Mesothelial cell of epicardium (in vitro differentiated cells): ENCODE data around the gene BOD1L1. TPM values are rescaled to one million over a fixed set of nuclear protein-coding genes. Genes with fewer than 3 reads are reported as not detected.

Experiments
- DNase-seq, 2 experiments: peaks; one replicate each; pipeline ENCODE4 v3.0.0; 2021; ENCODE audit warnings: low spot score in 2 of 2; ENCODE audit not compliant: unreplicated experiment in 2 of 2
- H3K27ac Mint-ChIP-seq: 2 replicates; pipeline ENCODE4 v1.8.0; 2021; ENCODE audit warnings: mixed read lengths
- H3K27me3 Mint-ChIP-seq: 2 replicates; pipeline ENCODE4 v1.8.0; 2021; ENCODE audit warnings: low read depth, mixed read lengths
- H3K36me3 Mint-ChIP-seq: 2 replicates; pipeline ENCODE4 v1.8.0; 2021; ENCODE audit warnings: mixed read lengths
- H3K4me1 Mint-ChIP-seq: 2 replicates; pipeline ENCODE4 v1.8.0; 2021; ENCODE audit warnings: mixed read lengths
- H3K4me3 Mint-ChIP-seq: 2 replicates; pipeline ENCODE4 v1.8.0; 2021; ENCODE audit warnings: mild to moderate bottlenecking, moderate library complexity, mixed read lengths
- H3K9me3 Mint-ChIP-seq: 2 replicates; pipeline ENCODE4 v1.8.0; 2021; ENCODE audit warnings: mixed read lengths
- total RNA-seq: library from RNA; stranded (reverse); gene quantifications from 3 replicates; pipeline ENCODE4 v1.2.1, GENCODE V29; 2021
- TF ChIP-seq, protein P1 (sequence below): fragments of 200-600 bp; sonication (generic); IDR thresholded peaks from one replicate; pipeline ENCODE4 v1.5.0; 2021; ENCODE audit warnings: antibody characterized with exemption; ENCODE audit not compliant: unreplicated experiment

Gene BOD1L1
- total RNA-seq, 1 donor from 2014 or later: 56.8 TPM

DNA sequence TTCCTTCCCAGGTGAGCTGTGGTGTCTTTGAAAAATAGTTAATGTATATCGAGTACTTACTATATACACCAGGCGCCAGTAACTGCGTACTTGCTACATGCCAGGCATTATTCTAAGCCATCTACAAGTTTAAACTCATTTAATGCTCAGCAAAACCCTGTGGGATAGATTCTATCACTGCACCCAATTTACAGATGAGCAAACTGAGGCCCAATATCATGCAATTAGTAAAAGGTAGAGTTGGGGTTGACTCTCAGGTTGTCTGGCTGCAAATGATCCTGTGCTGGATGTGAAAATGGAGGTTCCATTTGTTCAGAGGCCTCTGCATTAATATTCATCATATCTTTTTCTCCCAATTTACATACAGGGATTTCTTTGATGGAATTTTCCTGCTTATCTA is 100.9 kb downstream of the BOD1L1 start:
- no peak overlapping the region for H3K4me3 Mint-ChIP-seq
- H3K36me3 Mint-ChIP-seq: no peaks in the 10 kb centered on the region
- TF ChIP-seq, protein P1, sequence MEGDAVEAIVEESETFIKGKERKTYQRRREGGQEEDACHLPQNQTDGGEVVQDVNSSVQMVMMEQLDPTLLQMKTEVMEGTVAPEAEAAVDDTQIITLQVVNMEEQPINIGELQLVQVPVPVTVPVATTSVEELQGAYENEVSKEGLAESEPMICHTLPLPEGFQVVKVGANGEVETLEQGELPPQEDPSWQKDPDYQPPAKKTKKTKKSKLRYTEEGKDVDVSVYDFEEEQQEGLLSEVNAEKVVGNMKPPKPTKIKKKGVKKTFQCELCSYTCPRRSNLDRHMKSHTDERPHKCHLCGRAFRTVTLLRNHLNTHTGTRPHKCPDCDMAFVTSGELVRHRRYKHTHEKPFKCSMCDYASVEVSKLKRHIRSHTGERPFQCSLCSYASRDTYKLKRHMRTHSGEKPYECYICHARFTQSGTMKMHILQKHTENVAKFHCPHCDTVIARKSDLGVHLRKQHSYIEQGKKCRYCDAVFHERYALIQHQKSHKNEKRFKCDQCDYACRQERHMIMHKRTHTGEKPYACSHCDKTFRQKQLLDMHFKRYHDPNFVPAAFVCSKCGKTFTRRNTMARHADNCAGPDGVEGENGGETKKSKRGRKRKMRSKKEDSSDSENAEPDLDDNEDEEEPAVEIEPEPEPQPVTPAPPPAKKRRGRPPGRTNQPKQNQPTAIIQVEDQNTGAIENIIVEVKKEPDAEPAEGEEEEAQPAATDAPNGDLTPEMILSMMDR: no peak
- H3K27me3 Mint-ChIP-seq: peaks cover 98% of the 10 kb centered on the region
- H3K27ac Mint-ChIP-seq: no peak overlapping the region
- H3K4me1 Mint-ChIP-seq: no peaks in the 10 kb centered on the region
- no peaks in the 10 kb centered on the region for H3K9me3 Mint-ChIP-seq
- no peak for DNase-seq

DNA sequence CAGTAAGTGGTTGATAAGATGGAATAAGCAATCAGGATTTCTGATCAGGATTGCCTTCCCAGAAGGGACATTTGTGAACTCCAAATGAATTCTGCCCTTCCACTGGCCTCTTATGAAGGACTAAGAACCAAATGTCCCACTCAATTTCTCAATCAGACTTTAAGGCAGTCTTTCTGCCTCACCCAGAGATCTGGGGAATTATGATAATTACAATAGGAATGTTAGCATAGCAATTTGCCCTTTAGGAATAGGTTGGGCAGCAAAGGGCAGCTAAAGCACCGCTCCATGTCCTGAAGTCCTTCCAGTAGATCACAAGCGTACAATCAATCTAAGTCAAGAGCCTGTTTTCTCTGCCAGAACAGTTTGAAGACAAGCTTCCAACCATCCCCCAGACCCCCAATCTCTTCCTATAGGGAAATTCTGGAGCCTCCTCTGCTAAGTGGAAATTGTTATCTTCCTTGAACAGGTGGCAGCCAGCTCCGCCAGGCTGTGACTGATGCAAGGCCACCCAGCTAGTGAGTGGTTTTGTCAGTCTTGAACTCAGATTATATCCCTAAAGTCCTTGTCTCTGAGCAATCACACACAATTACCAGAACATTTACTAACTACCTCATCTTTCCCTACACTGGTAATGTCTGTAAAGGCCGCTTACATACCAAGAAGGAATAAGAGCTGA is 101.8 kb downstream of the BOD1L1 start:
- no peaks in the 10 kb centered on the region for H3K9me3 Mint-ChIP-seq
- H3K27me3 Mint-ChIP-seq: peaks cover 97% of the 10 kb centered on the region
- no peaks in the 10 kb centered on the region for H3K36me3 Mint-ChIP-seq
- no peak for DNase-seq
- no peak overlapping the region for H3K4me3 Mint-ChIP-seq
- H3K4me1 Mint-ChIP-seq: no peaks in the 10 kb centered on the region
- TF ChIP-seq, protein P1: no peak
- no peak overlapping the region for H3K27ac Mint-ChIP-seq

DNA sequence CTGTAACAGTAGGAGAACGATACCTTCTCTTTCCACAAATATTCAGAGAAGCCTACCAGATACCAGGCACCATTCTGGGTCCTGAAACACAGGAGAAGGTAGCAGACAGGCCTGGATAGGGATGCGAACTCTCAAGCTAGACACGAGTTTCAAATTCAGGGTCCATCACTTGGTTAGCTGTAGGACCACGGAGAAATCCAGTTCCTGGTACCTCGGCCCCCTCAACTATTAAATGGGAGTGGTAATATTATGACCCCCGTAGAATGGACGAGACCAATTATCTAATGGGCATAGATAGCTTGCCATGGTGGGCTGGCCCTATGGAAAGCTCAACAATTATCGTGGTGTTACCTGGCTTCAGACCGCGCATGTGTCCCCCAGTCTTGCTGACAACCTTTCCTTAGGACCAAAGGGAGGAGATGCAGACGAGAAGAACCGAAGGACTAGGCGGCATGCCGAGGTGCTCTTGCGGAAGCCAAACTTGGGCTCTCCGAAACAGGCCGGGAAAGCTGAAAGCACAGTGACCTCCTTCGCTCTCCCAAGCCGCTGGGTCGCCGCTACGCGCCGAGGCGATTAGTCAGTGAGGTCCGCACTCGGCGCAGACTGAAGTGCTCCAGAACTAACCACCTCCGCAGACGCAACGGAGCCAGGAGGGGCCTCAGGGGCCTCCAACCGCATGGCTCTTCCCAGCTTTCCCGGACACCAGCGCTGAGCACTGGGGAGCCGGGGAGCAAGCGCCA is 102.9 kb downstream of the BOD1L1 start:
- no peak overlapping the region for H3K27ac Mint-ChIP-seq
- H3K36me3 Mint-ChIP-seq: no peaks in the 10 kb centered on the region
- TF ChIP-seq, protein P1: no peak
- no peak overlapping the region for H3K4me3 Mint-ChIP-seq
- peaks cover 92% of the 10 kb centered on the region for H3K27me3 Mint-ChIP-seq
- no peaks in the 10 kb centered on the region for H3K4me1 Mint-ChIP-seq
- no peaks in the 10 kb centered on the region for H3K9me3 Mint-ChIP-seq
- peak in 1 of 2 experiments; percentile 37 for DNase-seq

DNA sequence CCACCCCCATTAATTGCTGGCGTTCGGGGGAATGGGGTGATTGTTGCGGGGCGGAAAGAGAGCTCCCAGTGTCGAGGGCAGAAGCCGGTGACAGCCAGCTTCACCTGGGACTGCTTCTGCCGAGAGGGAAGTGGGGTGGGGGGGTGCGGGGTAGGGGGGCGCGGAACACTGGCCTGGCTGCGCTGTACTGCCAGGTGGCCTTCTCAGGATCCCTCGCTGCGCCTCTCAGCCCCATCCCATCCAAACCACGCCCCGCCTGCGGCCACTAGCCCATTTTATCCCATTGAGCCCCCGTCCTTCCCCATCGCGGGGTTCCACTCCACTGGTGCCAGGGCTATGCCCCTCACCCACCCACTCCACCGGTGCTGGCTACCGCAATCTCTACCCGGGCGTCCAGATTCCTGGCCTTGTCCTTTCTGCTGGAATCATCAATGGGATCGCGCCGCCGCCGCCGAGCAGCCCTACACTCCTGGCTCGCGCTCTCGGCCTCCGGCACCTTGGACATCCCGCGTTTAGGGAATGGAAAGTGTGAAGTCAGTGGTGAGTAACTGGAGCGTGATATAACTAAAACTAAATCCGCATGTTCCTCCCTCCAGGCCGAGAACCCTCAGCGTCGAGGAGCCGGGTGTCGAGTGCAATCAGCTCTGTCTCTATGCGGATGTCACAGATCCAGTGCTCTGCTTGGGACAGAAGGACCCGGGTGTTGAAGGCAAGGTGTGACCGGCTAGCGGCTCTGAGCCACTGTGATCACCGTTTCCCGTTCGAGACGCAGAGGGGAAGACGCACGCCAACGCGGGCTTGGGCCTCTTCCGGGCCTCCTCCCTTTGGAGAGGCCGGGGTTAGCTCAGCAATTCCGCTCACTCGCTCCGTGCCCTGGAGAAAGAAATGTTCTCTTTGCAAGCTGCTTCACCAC is 103.7 kb downstream of the BOD1L1 start:
- H3K4me3 Mint-ChIP-seq: no peak overlapping the region
- peak in 1 of 2 experiments; percentile 33 for DNase-seq
- TF ChIP-seq, protein P1: no peak
- H3K4me1 Mint-ChIP-seq: no peaks in the 10 kb centered on the region
- no peaks in the 10 kb centered on the region for H3K36me3 Mint-ChIP-seq
- no peaks in the 10 kb centered on the region for H3K9me3 Mint-ChIP-seq
- no peak overlapping the region for H3K27ac Mint-ChIP-seq
- peaks cover 92% of the 10 kb centered on the region for H3K27me3 Mint-ChIP-seq

DNA sequence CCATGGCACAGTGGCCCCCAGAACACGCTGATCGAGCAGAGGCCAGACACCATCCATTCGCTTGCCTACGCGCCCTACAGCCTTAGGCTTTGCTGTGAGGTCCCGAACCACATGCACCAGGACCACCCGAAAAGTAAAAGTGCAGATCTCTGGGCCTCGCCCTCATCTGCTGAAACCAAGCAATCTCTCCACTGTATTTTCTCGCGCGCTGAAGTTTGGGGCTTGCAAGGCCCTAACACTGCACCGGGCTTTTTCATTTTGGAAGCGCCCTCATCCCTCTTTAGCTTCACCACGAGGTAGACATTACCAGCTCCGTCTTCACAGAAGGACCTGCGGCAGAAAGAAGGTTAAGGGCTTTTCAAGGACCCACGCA is 104.4 kb downstream of the BOD1L1 start:
- no peak for DNase-seq
- Mint-ChIP-seq H3K27ac (no peak overlapping the region), H3K36me3 (no peaks in the 10 kb centered on the region), H3K4me3 (no peak overlapping the region), H3K9me3 (no peaks in the 10 kb centered on the region), H3K27me3 (peaks cover 86% of the 10 kb centered on the region), H3K4me1 (no peaks in the 10 kb centered on the region)
- TF ChIP-seq, protein P1: no peak
